Measurements from ENCODE around the gene DUSP15.

DNA sequence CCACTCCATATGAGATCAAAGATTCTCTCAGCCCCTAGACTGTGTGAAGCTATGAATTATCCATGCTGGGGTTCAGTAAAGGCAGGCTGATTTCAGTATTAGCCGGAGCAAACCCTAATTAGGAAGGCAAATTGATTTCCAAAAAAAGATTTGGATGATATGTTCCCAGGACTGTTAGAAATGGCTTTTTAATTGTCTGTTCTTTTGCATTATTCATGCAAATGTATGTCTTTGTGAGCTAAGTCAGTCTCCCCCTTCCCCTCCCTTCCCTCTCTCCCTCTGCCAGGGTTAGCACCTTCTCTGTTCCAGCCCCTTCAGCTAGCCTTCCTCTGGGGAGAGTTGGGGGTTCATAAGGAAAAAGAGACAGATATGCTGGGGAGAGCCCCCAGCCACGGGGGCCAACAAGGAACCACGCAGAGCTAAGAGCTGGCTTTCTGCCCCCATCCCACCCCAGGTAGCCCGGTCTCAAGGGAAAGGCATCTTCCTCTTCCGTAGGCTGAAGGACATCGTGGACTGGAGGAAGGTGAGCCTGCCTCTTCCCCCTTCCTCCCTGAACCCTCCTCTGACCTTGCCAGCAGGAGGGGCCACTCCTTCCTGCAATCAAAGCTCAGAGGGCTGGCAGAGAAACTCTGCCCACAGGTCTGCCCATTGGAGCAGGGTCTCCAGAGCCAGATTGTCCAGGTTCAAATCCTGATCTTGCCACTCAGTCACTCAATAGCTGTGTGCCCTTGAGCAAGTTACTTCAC, 49.3 kb upstream of the DUSP15 start:
- TF ChIP-seq POLR2A (IDR thresholded peaks at IDR 0.05), result no peak
- TF ChIP-seq, protein P1, sequence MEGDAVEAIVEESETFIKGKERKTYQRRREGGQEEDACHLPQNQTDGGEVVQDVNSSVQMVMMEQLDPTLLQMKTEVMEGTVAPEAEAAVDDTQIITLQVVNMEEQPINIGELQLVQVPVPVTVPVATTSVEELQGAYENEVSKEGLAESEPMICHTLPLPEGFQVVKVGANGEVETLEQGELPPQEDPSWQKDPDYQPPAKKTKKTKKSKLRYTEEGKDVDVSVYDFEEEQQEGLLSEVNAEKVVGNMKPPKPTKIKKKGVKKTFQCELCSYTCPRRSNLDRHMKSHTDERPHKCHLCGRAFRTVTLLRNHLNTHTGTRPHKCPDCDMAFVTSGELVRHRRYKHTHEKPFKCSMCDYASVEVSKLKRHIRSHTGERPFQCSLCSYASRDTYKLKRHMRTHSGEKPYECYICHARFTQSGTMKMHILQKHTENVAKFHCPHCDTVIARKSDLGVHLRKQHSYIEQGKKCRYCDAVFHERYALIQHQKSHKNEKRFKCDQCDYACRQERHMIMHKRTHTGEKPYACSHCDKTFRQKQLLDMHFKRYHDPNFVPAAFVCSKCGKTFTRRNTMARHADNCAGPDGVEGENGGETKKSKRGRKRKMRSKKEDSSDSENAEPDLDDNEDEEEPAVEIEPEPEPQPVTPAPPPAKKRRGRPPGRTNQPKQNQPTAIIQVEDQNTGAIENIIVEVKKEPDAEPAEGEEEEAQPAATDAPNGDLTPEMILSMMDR (IDR thresholded peaks at IDR 0.05), result no peak

Measured in body of pancreas (tissue), 4 donors.